GM12865 (cell line): ENCODE data around the gene ANO1.

Experiments used
- DNase-seq: peaks from one replicate; pipeline ENCODE4 v3.0.0; 2010; ENCODE audit warnings: low read depth
- H3K4me3 ChIP-seq: 2 replicates; pipeline ENCODE4 v1.5.1; 2011; ENCODE audit warnings: mild to moderate bottlenecking, low read depth, low read length, control low read depth
- TF ChIP-seq, protein P1 (sequence below): IDR thresholded peaks from 2 replicates; pipeline ENCODE4 v1.5.1; 2011; ENCODE audit warnings: low read length, control low read depth, low read depth, inconsistent platforms; ENCODE audit not compliant: insufficient read depth; ENCODE audit errors: missing control alignments

The ANO1 gene

DNA sequence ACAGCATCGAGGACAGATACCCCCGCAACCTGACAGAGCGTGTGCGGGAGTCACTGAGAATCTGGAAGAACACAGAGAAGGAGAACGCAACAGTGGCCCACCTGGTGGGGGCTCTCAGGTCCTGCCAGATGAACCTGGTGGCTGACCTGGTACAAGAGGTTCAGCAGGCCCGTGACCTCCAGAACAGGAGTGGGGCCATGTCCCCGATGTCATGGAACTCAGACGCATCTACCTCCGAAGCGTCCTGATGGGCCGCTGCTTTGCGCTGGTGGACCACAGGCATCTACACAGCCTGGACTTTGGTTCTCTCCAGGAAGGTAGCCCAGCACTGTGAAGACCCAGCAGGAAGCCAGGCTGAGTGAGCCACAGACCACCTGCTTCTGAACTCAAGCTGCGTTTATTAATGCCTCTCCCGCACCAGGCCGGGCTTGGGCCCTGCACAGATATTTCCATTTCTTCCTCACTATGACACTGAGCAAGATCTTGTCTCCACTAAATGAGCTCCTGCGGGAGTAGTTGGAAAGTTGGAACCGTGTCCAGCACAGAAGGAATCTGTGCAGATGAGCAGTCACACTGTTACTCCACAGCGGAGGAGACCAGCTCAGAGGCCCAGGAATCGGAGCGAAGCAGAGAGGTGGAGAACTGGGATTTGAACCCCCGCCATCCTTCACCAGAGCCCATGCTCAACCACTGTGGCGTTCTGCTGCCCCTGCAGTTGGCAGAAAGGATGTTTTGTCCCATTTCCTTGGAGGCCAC lies 128.3 kb downstream of the ANO1 start:
- H3K4me3 ChIP-seq = no peak overlapping the region
- TF ChIP-seq, protein P1, sequence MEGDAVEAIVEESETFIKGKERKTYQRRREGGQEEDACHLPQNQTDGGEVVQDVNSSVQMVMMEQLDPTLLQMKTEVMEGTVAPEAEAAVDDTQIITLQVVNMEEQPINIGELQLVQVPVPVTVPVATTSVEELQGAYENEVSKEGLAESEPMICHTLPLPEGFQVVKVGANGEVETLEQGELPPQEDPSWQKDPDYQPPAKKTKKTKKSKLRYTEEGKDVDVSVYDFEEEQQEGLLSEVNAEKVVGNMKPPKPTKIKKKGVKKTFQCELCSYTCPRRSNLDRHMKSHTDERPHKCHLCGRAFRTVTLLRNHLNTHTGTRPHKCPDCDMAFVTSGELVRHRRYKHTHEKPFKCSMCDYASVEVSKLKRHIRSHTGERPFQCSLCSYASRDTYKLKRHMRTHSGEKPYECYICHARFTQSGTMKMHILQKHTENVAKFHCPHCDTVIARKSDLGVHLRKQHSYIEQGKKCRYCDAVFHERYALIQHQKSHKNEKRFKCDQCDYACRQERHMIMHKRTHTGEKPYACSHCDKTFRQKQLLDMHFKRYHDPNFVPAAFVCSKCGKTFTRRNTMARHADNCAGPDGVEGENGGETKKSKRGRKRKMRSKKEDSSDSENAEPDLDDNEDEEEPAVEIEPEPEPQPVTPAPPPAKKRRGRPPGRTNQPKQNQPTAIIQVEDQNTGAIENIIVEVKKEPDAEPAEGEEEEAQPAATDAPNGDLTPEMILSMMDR = no peak
- no peak for DNase-seq

DNA sequence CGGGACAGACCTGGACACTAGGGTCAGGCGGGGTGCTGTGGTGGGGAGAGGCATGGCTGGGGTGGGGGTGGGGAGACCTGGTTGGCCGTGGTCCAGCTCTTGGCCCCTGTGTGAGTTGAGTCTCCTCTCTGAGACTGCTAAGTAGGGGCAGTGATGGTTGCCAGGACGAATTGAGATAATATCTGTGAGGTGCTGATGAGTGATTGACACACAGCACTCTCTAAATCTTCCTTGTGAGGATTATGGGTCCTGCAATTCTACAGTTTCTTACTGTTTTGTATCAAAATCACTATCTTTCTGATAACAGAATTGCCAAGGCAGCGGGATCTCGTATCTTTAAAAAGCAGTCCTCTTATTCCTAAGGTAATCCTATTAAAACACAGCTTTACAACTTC lies 128.9 kb downstream of the ANO1 start:
- TF ChIP-seq, protein P1 = no peak
- no peak for DNase-seq
- no peak overlapping the region for H3K4me3 ChIP-seq

DNA sequence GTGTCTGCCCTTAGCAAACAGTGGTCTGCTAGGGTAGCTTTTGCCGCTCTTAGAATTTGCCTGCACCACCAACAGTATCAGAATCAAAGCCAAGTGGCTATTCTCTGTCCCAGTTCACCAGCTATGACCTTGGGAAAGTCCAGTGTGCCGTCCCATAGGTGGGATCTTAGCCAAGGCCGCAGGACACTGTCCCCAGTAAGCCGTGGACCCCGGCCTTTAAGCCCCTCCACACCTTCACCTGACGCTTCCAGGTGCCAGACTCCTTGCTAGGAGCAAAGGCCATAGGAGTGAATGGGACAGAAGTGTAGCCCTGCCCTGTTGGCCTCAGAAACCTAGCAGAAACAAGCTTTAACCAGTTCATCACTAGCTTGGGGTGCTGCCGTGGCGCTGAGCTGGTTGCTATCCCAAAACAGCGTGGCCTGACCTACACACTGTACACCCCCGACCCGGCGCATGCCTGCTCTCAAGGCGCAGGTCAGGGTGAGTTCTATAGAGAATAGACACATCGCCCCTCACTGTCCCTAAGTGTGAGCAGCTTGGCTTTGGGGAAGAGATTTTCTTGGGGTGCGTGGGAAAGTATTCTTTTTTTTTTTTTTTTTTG lies 129.5 kb downstream of the ANO1 start:
- no peak overlapping the region for H3K4me3 ChIP-seq
- no peak for DNase-seq
- TF ChIP-seq, protein P1 = no peak

DNA sequence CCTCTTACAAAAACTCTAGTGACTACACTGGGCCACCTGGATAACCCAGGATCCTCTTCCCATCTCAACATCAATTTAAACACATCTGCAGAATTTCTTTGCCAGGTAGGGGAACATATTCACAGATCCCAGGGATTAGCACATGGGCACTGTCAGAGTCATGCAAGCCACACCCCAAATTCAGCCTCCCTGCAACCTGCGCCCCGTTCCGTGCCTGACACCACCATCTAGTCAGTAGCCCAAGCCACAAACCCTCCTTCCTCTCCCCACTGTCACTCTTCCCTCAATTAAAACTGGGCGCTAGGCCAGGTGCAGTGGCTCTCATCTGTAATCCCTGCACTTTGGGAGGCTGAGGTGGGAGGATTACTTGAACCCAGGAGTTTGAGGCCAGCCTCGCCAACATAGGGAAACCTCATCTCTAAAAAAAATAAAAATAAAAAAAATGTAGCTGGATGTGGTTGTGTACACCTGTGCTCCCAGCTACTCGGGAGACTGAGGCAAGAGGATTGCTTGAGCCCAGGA lies 131.3 kb downstream of the ANO1 start:
- H3K4me3 ChIP-seq = no peak overlapping the region
- TF ChIP-seq, protein P1 = no peak
- DNase-seq = no peak

DNA sequence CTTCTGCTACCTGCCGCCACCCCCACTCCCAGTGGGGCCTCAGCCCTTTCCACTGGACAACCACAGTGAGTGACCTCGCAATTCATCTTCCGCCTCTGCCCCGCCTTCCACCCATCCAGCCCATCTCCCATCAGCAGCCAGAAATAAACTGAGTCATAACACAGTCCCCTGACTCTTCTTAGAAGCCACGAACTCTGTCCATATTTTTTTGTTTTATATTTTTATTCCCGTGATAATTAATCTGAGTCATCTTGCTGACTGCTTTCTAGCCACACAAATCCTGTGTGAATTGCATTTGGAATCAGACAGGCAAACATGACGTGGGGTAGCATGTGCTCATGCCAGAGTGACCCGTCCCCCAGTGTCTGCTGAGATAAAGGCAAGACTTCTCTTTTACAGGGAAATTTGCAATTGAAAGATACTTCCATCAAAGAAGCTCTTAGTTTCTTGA lies 132.0 kb downstream of the ANO1 start:
- no peak overlapping the region for H3K4me3 ChIP-seq
- no peak for DNase-seq
- TF ChIP-seq, protein P1 = no peak

DNA sequence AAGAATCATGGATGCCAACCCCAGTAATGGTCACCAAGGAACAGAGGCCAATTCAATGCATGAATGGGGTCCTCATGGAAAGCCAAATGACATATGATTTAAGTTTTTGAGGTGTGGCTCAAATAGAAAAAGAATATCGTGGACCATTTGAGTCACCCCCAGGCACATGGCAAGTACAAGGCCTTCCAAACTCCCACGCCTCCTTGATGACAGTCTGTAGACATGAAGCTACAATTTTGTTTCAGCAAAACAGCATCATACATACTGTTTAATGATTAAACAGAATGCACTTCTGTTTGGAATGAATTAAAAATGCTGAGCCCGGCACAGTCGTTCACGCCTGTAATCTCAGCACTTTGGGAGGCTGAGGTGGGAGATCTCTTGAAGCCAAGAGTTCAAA lies 132.4 kb downstream of the ANO1 start:
- no peak overlapping the region for H3K4me3 ChIP-seq
- no peak for DNase-seq
- TF ChIP-seq, protein P1 = no peak
